ENCODE measurements around the gene SLC22A4.

DNA sequence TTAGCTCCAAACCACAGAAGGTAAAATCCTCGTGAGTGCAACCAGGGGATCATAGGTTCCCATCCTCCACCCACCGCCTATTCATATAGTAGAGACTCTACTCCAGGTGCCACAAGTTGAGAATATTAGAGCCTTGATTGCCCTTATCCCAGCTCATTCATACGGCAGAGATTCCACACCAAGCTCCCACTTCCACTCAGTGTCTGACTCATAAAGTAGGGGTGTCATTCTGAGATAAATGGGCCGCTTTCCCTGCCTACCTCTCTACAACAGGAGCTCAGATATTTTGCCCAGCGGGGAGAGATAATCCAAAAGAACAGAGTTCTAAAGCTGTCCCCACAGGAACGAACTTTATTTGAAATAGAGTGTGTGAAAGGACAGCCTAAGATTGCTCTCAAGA is 9.4 kb downstream of the SLC22A4 start:
- no peak for TF ChIP-seq EZH2 (IDR thresholded peaks at IDR 0.05)
- TF ChIP-seq, protein P1, sequence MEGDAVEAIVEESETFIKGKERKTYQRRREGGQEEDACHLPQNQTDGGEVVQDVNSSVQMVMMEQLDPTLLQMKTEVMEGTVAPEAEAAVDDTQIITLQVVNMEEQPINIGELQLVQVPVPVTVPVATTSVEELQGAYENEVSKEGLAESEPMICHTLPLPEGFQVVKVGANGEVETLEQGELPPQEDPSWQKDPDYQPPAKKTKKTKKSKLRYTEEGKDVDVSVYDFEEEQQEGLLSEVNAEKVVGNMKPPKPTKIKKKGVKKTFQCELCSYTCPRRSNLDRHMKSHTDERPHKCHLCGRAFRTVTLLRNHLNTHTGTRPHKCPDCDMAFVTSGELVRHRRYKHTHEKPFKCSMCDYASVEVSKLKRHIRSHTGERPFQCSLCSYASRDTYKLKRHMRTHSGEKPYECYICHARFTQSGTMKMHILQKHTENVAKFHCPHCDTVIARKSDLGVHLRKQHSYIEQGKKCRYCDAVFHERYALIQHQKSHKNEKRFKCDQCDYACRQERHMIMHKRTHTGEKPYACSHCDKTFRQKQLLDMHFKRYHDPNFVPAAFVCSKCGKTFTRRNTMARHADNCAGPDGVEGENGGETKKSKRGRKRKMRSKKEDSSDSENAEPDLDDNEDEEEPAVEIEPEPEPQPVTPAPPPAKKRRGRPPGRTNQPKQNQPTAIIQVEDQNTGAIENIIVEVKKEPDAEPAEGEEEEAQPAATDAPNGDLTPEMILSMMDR (IDR thresholded peaks at IDR 0.05), result no peak
